K562 (cell line): Measurements from ENCODE around the gene CLIC1. TPM values are rescaled to one million over a fixed set of nuclear protein-coding genes. Genes with fewer than 3 reads are reported as not detected.
A peak's percentile ranks its signal among the peaks of the same experiment; 100 is the strongest.

ENCODE experiments used
- ATAC-seq: fragments of 200-7000 bp; cut with Tn5 transposase; 3 replicates; pipeline ENCODE4 v1.9.1; 2020; ENCODE audit warnings: moderate library complexity
- BruUV-seq: library from RNA; stranded (reverse); fragments of 400-500 nt; replicated peaks from 2 replicates; lab custom pipeline; 2021; lab: Mats Ljungman, UMichigan
- CTCF ChIA-PET: fragments of 300-600 bp; formaldehyde crosslinking; extraction: SDS; loops from one replicate; lab custom pipeline; 2021; ENCODE audit warnings: low intra/inter-chr PET ratio; lab: Yijun Ruan, JAX
- POLR2A ChIA-PET: fragments of 300-600, 350-650 bp; sonication (Branson Sonifier 250); formaldehyde crosslinking; extraction: SDS; loops from one replicate; lab custom pipeline; 2021; ENCODE audit warnings: antibody characterized with exemption, inconsistent platforms; lab: Yijun Ruan, JAX
- DNase-seq, 4 experiments: peaks; one replicate each; pipeline versions ENCODE4 v3.0.0 to v3.0.0-alpha.2; 2011 to 2018; ENCODE audit warnings: low spot score in 3 of 4, mixed read lengths in 3 of 4; ENCODE audit errors: extremely low read depth in 1 of 4
- FAIRE-seq: peaks from 2 replicates; lab custom pipeline; 2011; peaks lifted over from hg19 to GRCh38; lab: Jason Lieb, UNC
- H2AFZ ChIP-seq: 2 replicates; pipeline ENCODE4 v1.6.0; 2011; ENCODE audit warnings: low read depth, low read length, control low read depth, inconsistent platforms
- H3K27ac ChIP-seq: fragments of 200-600 bp; 3 replicates; pipeline ENCODE4 v1.8.0; 2011; ENCODE audit warnings: low read depth, mild to moderate bottlenecking, control low read depth, inconsistent platforms, low read length, moderate library complexity, mixed read lengths; ENCODE audit errors: extremely low read depth
- H3K27me3 ChIP-seq, 2 experiments: fragments of 300-600 bp in 1 of 2; 2 replicates in 1 of 2; 3 replicates in 1 of 2; pipeline versions ENCODE4 v1.6.0 to v1.8.0; 2011; ENCODE audit warnings: inconsistent platforms in 2 of 2, low read length in 2 of 2, mild to moderate bottlenecking in 1 of 2, mixed read lengths in 1 of 2, moderate library complexity in 1 of 2; ENCODE audit not compliant: control insufficient read depth in 2 of 2, insufficient read depth in 2 of 2
- H3K36me3 ChIP-seq: fragments of 300-600 bp; 3 replicates; pipeline ENCODE4 v1.8.0; 2011; ENCODE audit warnings: mild to moderate bottlenecking, low read length, inconsistent platforms; ENCODE audit not compliant: control insufficient read depth, insufficient read depth
- H3K4me1 ChIP-seq, 2 experiments: fragments of 200-600 bp in 1 of 2; replicated peaks in 1 of 2; 2 replicates in 1 of 2; 3 replicates in 1 of 2; pipeline versions ENCODE4 v1.5.1 to v1.8.0; 2011; ENCODE audit warnings: inconsistent platforms in 2 of 2, low read length in 2 of 2, mild to moderate bottlenecking in 1 of 2, mixed read lengths in 1 of 2, moderate library complexity in 1 of 2; ENCODE audit not compliant: control insufficient read depth in 2 of 2, insufficient read depth in 2 of 2
- H3K4me2 ChIP-seq: 2 replicates; pipeline ENCODE4 v1.6.1; 2011; ENCODE audit warnings: low read length, control low read depth, inconsistent platforms, mixed read lengths; ENCODE audit not compliant: insufficient read depth
- H3K4me3 ChIP-seq: fragments of 200-600 bp; sonication (generic), shearing (Covaris generic); 2 replicates; pipeline ENCODE4 v1.5.1; 2016; ENCODE audit warnings: control low read depth, inconsistent platforms
- H3K79me2 ChIP-seq: fragments of 200-600 bp; 3 replicates; pipeline ENCODE4 v1.8.0; 2011; ENCODE audit warnings: low read length, inconsistent platforms; ENCODE audit not compliant: control insufficient read depth, insufficient read depth
- H3K9ac ChIP-seq, 2 experiments: 2 replicates each; pipeline versions ENCODE4 v1.6.0 to v1.6.1; 2011; ENCODE audit warnings: low read depth in 2 of 2, low read length in 2 of 2, control low read depth in 1 of 2, inconsistent platforms in 1 of 2, mild to moderate bottlenecking in 1 of 2, mixed read lengths in 1 of 2; ENCODE audit not compliant: insufficient read depth in 1 of 2
- H3K9me1 ChIP-seq: one replicate; pipeline ENCODE4 v1.6.0; 2011; ENCODE audit warnings: inconsistent platforms, mild to moderate bottlenecking, low read length, moderate library complexity; ENCODE audit not compliant: control insufficient read depth, insufficient read depth
- H3K9me3 ChIP-seq: replicated peaks from 2 replicates; pipeline ENCODE4 v1.5.1; 2011; ENCODE audit warnings: low read depth, low read length, inconsistent platforms; ENCODE audit not compliant: control insufficient read depth, insufficient read depth
- H4K20me1 ChIP-seq: replicated peaks from 2 replicates; pipeline ENCODE4 v1.6.1; 2011; ENCODE audit warnings: low read length, inconsistent platforms, mixed read lengths; ENCODE audit not compliant: control insufficient read depth, insufficient read depth
- ATF1 ChIP-seq, 2 experiments: fragments of 450-650 bp in 1 of 2; IDR thresholded peaks; 2 replicates each; pipeline ENCODE4 v1.6.1; 2016; ENCODE audit warnings: missing compliant biosample characterization in 1 of 2, missing genetic modification characterization in 1 of 2
- CHD4 ChIP-seq: fragments of 200-600 bp; sonication (generic); IDR thresholded peaks from 3 replicates; pipeline ENCODE4 v1.6.1; 2012; ENCODE audit warnings: low read depth, mild to moderate bottlenecking, mixed read lengths, low read length, inconsistent platforms; ENCODE audit not compliant: insufficient read depth, insufficient replicate concordance, poor library complexity, severe bottlenecking
- CREM ChIP-seq: IDR thresholded peaks from 2 replicates; pipeline ENCODE4 v1.6.1; 2014; ENCODE audit warnings: antibody characterized with exemption, low read depth
- HMGN3 ChIP-seq: IDR thresholded peaks from 2 replicates; pipeline ENCODE4 v1.6.1; 2011; ENCODE audit warnings: borderline replicate concordance, low read depth, mild to moderate bottlenecking, mixed read lengths, low read length; ENCODE audit not compliant: insufficient read length; ENCODE audit errors: extremely low read depth
- MNT ChIP-seq, 2 experiments: fragments of 450-650 bp; conservative IDR thresholded peaks; 2 replicates each; pipeline ENCODE4 v1.6.1; 2017; ENCODE audit warnings: mild to moderate bottlenecking in 2 of 2, moderate library complexity in 2 of 2
- NUFIP1 ChIP-seq: fragments of 450-650 bp; IDR thresholded peaks from 2 replicates; pipeline ENCODE4 v1.6.1; 2018; ENCODE audit not compliant: partially characterized antibody
- PKNOX1 ChIP-seq: fragments of 450-650 bp; IDR thresholded peaks from 2 replicates; pipeline ENCODE4 v1.6.1; 2016
- PRMT5 ChIP-seq: sonication (generic); formaldehyde crosslinking; IDR thresholded peaks from 2 replicates; pipeline ENCODE4 v1.5.0; 2020; ENCODE audit warnings: missing genetic modification reagents
- RBM15 ChIP-seq: fragments of 200-400 bp; formaldehyde crosslinking; IDR thresholded peaks from 2 replicates; pipeline ENCODE4 v1.6.1; 2018; ENCODE audit warnings: mild to moderate bottlenecking, low read length, moderate library complexity; ENCODE audit not compliant: insufficient read depth
- STAT5A ChIP-seq: IDR thresholded peaks from 2 replicates; pipeline ENCODE4 v1.6.1; 2012; ENCODE audit warnings: low read length, inconsistent platforms, borderline replicate concordance
- TBP ChIP-seq: optimal IDR thresholded peaks from 2 replicates; pipeline ENCODE3; 2011; ENCODE audit warnings: low read depth, low read length, improper control_type of control experiment
- ZFP36 ChIP-seq: fragments of 150-350 bp; IDR thresholded peaks from 2 replicates; pipeline ENCODE4 v1.6.1; 2018; ENCODE audit warnings: low read length, low read depth; ENCODE audit not compliant: partially characterized antibody
- ZKSCAN3 ChIP-seq: fragments of 250-450 bp; sonication (Bioruptor Pico); IDR thresholded peaks from 2 replicates; pipeline ENCODE4 v1.4.0; 2020
- WGBS: fragments of 100-300 bp; shearing (Covaris generic); methylation state at CpG from one replicate; pipeline ENCODE4 v1.1.6; 2016; ENCODE audit warnings: low coverage, mixed read lengths; ENCODE audit not compliant: insufficient coverage; ENCODE audit errors: missing lambda C conversion rate; 5-methylcytosine and 5-hydroxymethylcytosine counted together
- in situ Hi-C: fragments of 300-500 bp; cut with MboI; formaldehyde crosslinking; loops from 4 replicates; pipeline ENCODE4 v1.15.0; 2018; ENCODE audit warnings: inconsistent platforms, mixed read lengths
- intact Hi-C: fragments of 100-400 bp; cut with micrococcal nuclease; formaldehyde crosslinking; loops from 2 replicates; pipeline ENCODE4 v1.14.2; 2022
- polyA plus RNA-seq, 8 experiments: library from polyadenylated mRNA; depleted of rRNA in 4 of 8; stranded (reverse) in 5 of 8; unstranded in 3 of 8; fragments of >200 nt; fragmentation: Nextera tagmentation in 2 of 8; fragmentation: Illumina TruSeq in 1 of 8; extraction: Ambion mirVana in 2 of 8; extraction: Trizol in 1 of 8; gene quantifications; 2 replicates each; pipeline versions ENCODE4 v1.2.1 to v1.2.3, GENCODE V29; 2011 to 2014; ENCODE audit warnings: inconsistent platforms in 1 of 8, missing spikeins in 1 of 8
- total RNA-seq, 7 experiments: library from RNA; depleted of rRNA in 6 of 7; stranded (reverse); fragments of >200 nt in 6 of 7; fragmentation: Illumina TruSeq in 2 of 7; extraction: Trizol in 2 of 7; gene quantifications; 2 replicates each; pipeline versions ENCODE4 v1.2.1 to v1.2.3, GENCODE V29; 2011 to 2021; ENCODE audit warnings: low replicate concordance in 1 of 7
- TF ChIP-seq, protein P1 (sequence below): fragments of 450-650 bp; IDR thresholded peaks from 2 replicates; pipeline ENCODE4 v1.7.1; 2018; ENCODE audit warnings: mild to moderate bottlenecking, low read depth; ENCODE audit not compliant: partially characterized antibody

CLIC1 gene
- total and polyA plus RNA-seq, 9 of the 15 experiments (the other 6 are each of a cell fraction or from before 2014, with no cell fraction given), result 1,267 to 2,419 (median 1,808) TPM

GRCh38 chr6:31728767-31729514 is 7.4 kb downstream of the CLIC1 start, which contains the start of gene DDAH2:
Gene DDAH2 (minus strand): TSS chr6:31729299. CDS start chr6:31729161, 138 bp downstream.
- ChIA-PET POLR2A (interaction anchor here (0.7 to 15.0 kb wide), 34 partner anchors 3 to 316 kb away, joined by 3 to 236 read pairs (median 5); partner anchors contain the start of genes ABHD16A, BAG6, C6orf47 and CLIC1), CTCF (interaction anchor here (0.6 to 2.0 kb wide), 5 partner anchors 32 to 141 kb away, joined by 3 to 18 read pairs (median 5); no protein-coding TSS in a partner anchor)
- peaks cover 5% of the 10 kb centered on the region for H3K9me1 ChIP-seq
- DNase-seq (peak in 1 of 4 experiments; percentile 59), ATAC-seq (peak; percentile 2; the same call in 1 of the 3 replicates), FAIRE-seq (no peak)
- peaks cover 34% of the 10 kb centered on the region for H3K79me2 ChIP-seq
- 65% methylated on average over 35 of the region's 36 CpGs for WGBS
- H4K20me1 ChIP-seq, result peaks cover 6% of the 10 kb centered on the region
- peaks cover 48 to 66% of the 10 kb centered on the region in 2 experiments for H3K4me1 ChIP-seq
- in situ Hi-C loops (no loop called here), intact Hi-C loops (loop anchor here (1.0 to 2.0 kb wide), 4 partner anchors 40 to 98 kb away; partner anchors contain the start of genes HSPA1B and VARS1)
- peak within 1 kb of the TSS; percentile 75 for H3K27ac ChIP-seq
- peak within 1 kb of the TSS; percentile 65 for H3K4me3 ChIP-seq
- no peaks in the 10 kb centered on the region for H3K9me3 ChIP-seq
- peaks cover 64% of the 10 kb centered on the region for H3K36me3 ChIP-seq
- H3K4me2 ChIP-seq, result peak within 1 kb of the TSS; percentile 94
- H3K9ac ChIP-seq, result peak within 1 kb of the TSS; percentile 58 to 85
- BruUV-seq, result no TSS peak
- no peaks in the 10 kb centered on the region for H3K27me3 ChIP-seq
- peak within 1 kb of the TSS; percentile 71 for H2AFZ ChIP-seq
- TF ChIP-seq PKNOX1 (no peak), HMGN3 (no peak), CREM (no peak), TBP (no peak), ATF1 (CRISPR knock-in tag; IDR thresholded peaks at IDR 0.05) (no peak), ATF1 (tag; IDR thresholded peaks at IDR 0.05) (no peak), ZFP36 (peak; percentile 7), PRMT5 (CRISPR knock-in tag) (no peak), RBM15 (no peak), NUFIP1 (no peak), STAT5A (peak; percentile 4; the same call in 1 of the 2 replicates), CHD4 (peak; percentile 82), ZKSCAN3 (CRISPR knock-in tag) (no peak), MNT (conservative IDR thresholded peaks at IDR 0.05) (no peak)
- TF ChIP-seq, protein P1, sequence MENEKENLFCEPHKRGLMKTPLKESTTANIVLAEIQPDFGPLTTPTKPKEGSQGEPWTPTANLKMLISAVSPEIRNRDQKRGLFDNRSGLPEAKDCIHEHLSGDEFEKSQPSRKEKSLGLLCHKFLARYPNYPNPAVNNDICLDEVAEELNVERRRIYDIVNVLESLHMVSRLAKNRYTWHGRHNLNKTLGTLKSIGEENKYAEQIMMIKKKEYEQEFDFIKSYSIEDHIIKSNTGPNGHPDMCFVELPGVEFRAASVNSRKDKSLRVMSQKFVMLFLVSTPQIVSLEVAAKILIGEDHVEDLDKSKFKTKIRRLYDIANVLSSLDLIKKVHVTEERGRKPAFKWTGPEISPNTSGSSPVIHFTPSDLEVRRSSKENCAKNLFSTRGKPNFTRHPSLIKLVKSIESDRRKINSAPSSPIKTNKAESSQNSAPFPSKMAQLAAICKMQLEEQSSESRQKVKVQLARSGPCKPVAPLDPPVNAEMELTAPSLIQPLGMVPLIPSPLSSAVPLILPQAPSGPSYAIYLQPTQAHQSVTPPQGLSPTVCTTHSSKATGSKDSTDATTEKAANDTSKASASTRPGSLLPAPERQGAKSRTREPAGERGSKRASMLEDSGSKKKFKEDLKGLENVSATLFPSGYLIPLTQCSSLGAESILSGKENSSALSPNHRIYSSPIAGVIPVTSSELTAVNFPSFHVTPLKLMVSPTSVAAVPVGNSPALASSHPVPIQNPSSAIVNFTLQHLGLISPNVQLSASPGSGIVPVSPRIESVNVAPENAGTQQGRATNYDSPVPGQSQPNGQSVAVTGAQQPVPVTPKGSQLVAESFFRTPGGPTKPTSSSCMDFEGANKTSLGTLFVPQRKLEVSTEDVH, result no peak
